Adrenal gland (tissue), 12 donors: ENCODE measurements around the gene TSPAN32. TPM values are rescaled to one million over a fixed set of nuclear protein-coding genes. Genes with fewer than 3 reads are reported as not detected.
"Not testable (repeated sequence)": the region's sequence is repeated elsewhere in the genome, so short reads cannot be mapped to it uniquely, and the experiment has no call there.

Source experiments
- DNase-seq, 7 donors: peaks; one replicate each; pipeline ENCODE4 v3.0.0-alpha.2; 2019 to 2020
- H3K27ac ChIP-seq, 5 donors: fragments of 200-600 bp; sonication (generic) in 4 of 5; 1 replicate in 3 of 5; 2 replicates in 2 of 5; pipeline versions ENCODE4 v1.5.1 to v1.8.0; 2016 to 2020; ENCODE audit warnings: mild to moderate bottlenecking in 1 of 5
- H3K27me3 ChIP-seq: fragments of 200-600 bp; 2 replicates; pipeline ENCODE4 v1.8.0; 2021
- H3K36me3 ChIP-seq, 2 donors: fragments of 200-600 bp; replicated peaks in 1 of 2; 1 replicate in 1 of 2; 2 replicates in 1 of 2; pipeline versions ENCODE4 v1.5.1 to v1.8.0; 2018 to 2022
- H3K4me1 ChIP-seq, 2 donors: fragments of 200-600 bp; replicated peaks in 1 of 2; 1 replicate in 1 of 2; 2 replicates in 1 of 2; pipeline versions ENCODE4 v1.5.1 to v1.8.0; 2018 to 2021
- H3K4me3 ChIP-seq, 4 donors: fragments of 200-600 bp; sonication (generic) in 3 of 4; one replicate each; pipeline ENCODE4 v1.5.1; 2016 to 2018
- H3K9me3 ChIP-seq, 3 donors: fragments of 200-600 bp; sonication (generic) in 1 of 3; replicated peaks in 1 of 3; 1 replicate in 2 of 3; 2 replicates in 1 of 3; pipeline versions ENCODE4 v1.5.1 to v1.8.0; 2016 to 2021
- POLR2A ChIP-seq, 2 donors: fragments of 450-650 bp; IDR thresholded peaks; one replicate each; pipeline ENCODE4 v1.6.1; 2017; ENCODE audit warnings: antibody characterized with exemption in 2 of 2, mild to moderate bottlenecking in 2 of 2, moderate library complexity in 1 of 2
- WGBS, 4 donors: extraction: QIAGEN DNeasy Blood & Tissue Kit in 2 of 4; methylation state at CpG; one replicate each; pipeline versions ENCODE4 v1.1.5 to v1.1.7; 2013 to 2017; 5-methylcytosine and 5-hydroxymethylcytosine counted together
- intact Hi-C, 2 donors: fragments of 100-400 bp; cut with DNase I; formaldehyde crosslinking; loops; one replicate each; pipeline versions ENCODE4 v1.14.1 to v1.15.0; 2022 to 2023
- polyA plus RNA-seq, 3 donors: library from polyadenylated mRNA; stranded (reverse); fragments of 200-250 nt in 2 of 3; fragments of 350-450 nt in 1 of 3; fragmentation: Illumina TruSeq in 1 of 3; extraction: RNeasy Lipid Tissue Mini Kit (QIAGEN cat#74804) in 1 of 3; gene quantifications; one replicate each; pipeline ENCODE4 v1.2.3, GENCODE V29; 2013 to 2014
- total RNA-seq, 9 donors: library from RNA; depleted of rRNA in 4 of 9; stranded (reverse); fragments of >200 nt in 4 of 9; fragments of 120-200 nt in 1 of 9; fragmentation: NEBNext Ultra II Directional in 1 of 9; extraction: Animal tissue kit (Norgen Biotek cat#: 25700) in 1 of 9; gene quantifications; one replicate each; pipeline versions ENCODE4 v1.1.0 to v1.2.4, GENCODE V29; 2013 to 2023
- TF ChIP-seq, protein P1 (sequence below), 6 experiments: fragments of 450-650 bp in 4 of 6; fragments of 200-600 bp in 2 of 6; sonication (generic) in 1 of 6; IDR thresholded peaks; 1 replicate in 5 of 6; 2 replicates in 1 of 6; pipeline versions ENCODE4 v1.5.1 to v1.8.0; 2016 to 2021; ENCODE audit warnings: antibody characterized with exemption in 6 of 6, mild to moderate bottlenecking in 2 of 6, moderate library complexity in 1 of 6
- donor health status: healthy with polysubstance abuse.
- donor health status: Bipolar disorder and iron deficiency.
- donor health status: DM: yes; HTN: yes; CAD: no.
- donor health status: DM: no; HTN: no; CAD: no.
- donor health status: DM: no; HTN: no; CAD: no.
- donor health status: DM: yes; HTN: yes; CAD: no.

The TSPAN32 gene
- total and polyA plus RNA-seq, 12 donors = 0.14 to 7.0 (median 0.88) TPM; not detected in 4

DNA sequence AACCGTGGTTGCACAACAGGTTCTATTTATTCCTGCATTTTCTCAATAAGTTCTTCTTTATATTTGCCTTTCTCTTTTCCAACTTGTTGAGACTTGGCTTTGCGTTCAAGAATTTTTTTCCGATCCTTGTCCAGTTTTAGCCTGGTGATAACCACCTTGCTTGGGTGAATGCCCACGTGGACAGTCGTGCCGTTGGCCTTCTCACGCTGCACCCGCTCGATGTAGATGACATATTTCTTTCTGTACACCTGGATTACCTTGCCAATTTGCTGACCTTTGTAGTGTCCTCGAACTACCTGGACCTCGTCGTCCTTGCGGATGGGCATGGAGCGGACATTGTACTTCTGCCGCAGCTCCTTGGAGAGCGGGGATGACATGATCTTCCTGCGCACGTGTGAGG is 33.5 kb downstream of the TSPAN32 start:
- DNase-seq, H3K27me3 ChIP-seq: not testable (repeated sequence)

DNA sequence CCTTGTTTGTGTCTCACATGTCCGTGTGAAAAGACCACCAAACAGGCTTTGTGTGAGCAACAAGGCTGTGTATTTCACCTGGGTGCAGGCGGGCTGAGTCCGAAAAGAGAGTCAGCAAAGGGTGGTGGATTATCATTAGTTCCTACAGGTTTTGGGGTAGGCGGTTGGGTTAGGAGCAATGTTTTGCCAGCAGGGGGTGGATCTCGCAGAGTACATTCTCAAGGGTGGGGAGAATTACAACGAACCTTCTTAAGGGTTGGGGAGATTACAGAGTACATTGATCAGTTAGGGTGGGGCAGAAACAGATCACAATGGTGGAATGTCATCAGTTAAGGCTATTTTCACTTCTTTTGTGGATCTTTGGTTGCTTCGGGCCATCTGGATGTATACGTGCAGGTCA is 36.9 kb downstream of the TSPAN32 start:
- H3K36me3 ChIP-seq, H3K4me1 ChIP-seq, DNase-seq, intact Hi-C loops, H3K4me3 ChIP-seq, H3K27ac ChIP-seq, H3K27me3 ChIP-seq, H3K9me3 ChIP-seq: not testable (repeated sequence)
- 80 to 86% (median 82%) methylated on average over 8 of the region's 8 CpGs for WGBS, 4 donors

More for the DNA sequence above, 33.5 kb downstream of the TSPAN32 start:
- H3K4me3 ChIP-seq, H3K4me1 ChIP-seq, H3K9me3 ChIP-seq, H3K36me3 ChIP-seq, intact Hi-C loops, H3K27ac ChIP-seq: not testable (repeated sequence)
- 91 to 95% (median 93%) methylated on average over 15 to 18 of the region's 18 CpGs for WGBS, 4 donors

DNA sequence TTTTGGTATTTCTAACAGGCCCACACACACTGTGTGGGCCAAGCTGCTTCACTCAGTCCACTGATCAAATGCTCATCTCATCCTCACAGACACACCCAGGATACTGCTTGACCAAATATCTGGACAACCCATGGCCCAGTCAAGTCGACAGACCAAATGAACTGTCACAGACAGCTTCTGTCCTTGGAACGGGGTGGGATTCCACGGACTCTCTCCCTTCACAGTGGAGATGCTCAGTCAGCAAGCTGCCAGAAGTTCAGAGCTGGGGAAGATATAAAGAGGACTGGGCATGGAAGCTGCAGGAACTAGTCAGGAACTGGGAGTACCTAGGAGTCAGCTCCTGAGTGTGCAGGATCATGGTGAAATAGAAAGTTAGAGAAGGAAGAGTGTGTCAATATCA is 40.7 kb downstream of the TSPAN32 start:
- Histone ChIP-seq H3K4me3 (no peak overlapping the region), H3K4me1 (no peaks in the 10 kb centered on the region), H3K36me3 (no peaks in the 10 kb centered on the region), H3K27me3 (no peaks in the 10 kb centered on the region), H3K27ac (no peak overlapping the region), H3K9me3 (no peaks in the 10 kb centered on the region)
- WGBS, 4 donors = 70 to 87% (median 85%) methylated on average over 2 to 3 of the region's 3 CpGs
- intact Hi-C loops = no loop called here
- DNase-seq = no peak
- TF ChIP-seq, protein P1, sequence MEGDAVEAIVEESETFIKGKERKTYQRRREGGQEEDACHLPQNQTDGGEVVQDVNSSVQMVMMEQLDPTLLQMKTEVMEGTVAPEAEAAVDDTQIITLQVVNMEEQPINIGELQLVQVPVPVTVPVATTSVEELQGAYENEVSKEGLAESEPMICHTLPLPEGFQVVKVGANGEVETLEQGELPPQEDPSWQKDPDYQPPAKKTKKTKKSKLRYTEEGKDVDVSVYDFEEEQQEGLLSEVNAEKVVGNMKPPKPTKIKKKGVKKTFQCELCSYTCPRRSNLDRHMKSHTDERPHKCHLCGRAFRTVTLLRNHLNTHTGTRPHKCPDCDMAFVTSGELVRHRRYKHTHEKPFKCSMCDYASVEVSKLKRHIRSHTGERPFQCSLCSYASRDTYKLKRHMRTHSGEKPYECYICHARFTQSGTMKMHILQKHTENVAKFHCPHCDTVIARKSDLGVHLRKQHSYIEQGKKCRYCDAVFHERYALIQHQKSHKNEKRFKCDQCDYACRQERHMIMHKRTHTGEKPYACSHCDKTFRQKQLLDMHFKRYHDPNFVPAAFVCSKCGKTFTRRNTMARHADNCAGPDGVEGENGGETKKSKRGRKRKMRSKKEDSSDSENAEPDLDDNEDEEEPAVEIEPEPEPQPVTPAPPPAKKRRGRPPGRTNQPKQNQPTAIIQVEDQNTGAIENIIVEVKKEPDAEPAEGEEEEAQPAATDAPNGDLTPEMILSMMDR (IDR thresholded peaks at IDR 0.05) = no peak
- no peak for TF ChIP-seq POLR2A (IDR thresholded peaks at IDR 0.05)

DNA sequence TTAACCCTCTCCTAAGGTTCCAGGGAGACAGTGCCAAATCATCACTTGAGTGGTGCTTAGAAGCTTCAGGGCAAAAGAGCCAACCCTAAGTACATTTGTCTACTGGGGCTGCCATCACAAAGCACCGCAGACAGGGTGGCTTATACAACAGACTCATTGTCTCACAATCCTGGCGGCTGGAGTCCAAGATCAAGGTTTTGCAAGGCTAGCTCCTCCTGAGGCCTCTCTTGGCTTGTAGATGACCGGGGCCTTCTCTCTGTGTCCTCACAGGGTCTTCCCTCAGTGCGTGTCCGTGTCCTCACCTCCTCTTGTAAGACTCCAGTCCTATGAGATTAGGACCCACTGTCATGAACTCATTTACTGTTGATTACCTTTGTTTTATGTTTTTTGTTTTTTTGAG is 41.2 kb downstream of the TSPAN32 start:
- Histone ChIP-seq H3K27ac (no peak overlapping the region), H3K36me3 (no peaks in the 10 kb centered on the region), H3K27me3 (no peaks in the 10 kb centered on the region), H3K9me3 (no peaks in the 10 kb centered on the region), H3K4me3 (no peak overlapping the region), H3K4me1 (no peaks in the 10 kb centered on the region)
- peak in 1 of 7 donors; percentile 3 for DNase-seq
- WGBS, 4 donors = 59 to 86% (median 69%) methylated on average over 5 of the region's 5 CpGs
- intact Hi-C loops = no loop called here
- TF ChIP-seq, protein P1 (IDR thresholded peaks at IDR 0.05) = no peak
- TF ChIP-seq POLR2A (IDR thresholded peaks at IDR 0.05) = no peak

DNA sequence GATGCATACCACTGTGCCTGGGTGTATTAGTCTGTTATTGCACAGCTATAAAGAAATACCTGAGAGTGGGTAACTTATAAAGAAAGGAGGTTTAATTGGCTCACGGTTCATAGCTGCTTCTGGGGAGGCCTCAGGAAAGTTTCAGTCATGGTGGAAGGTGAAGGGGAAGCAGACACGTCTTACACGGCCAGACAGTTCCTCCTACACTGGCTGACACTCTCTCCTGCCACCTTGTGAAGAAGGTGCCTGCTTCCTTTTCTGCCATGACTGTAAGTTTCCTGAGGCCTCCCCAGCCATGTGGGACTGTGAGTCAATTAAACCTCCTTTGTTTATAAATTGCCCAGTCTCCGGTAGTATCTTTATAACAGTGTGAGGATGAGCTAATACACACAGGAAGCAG is 41.7 kb downstream of the TSPAN32 start:
- H3K9me3 ChIP-seq = no peaks in the 10 kb centered on the region
- H3K27me3 ChIP-seq = no peaks in the 10 kb centered on the region
- no peak overlapping the region for H3K27ac ChIP-seq
- no peaks in the 10 kb centered on the region for H3K36me3 ChIP-seq
- no peak for DNase-seq
- intact Hi-C loops = no loop called here
- no peaks in the 10 kb centered on the region for H3K4me1 ChIP-seq
- WGBS, 4 donors = 85 to 88% (median 86%) methylated on average over 4 of the region's 4 CpGs
- no peak overlapping the region for H3K4me3 ChIP-seq
- TF ChIP-seq, protein P1 (IDR thresholded peaks at IDR 0.05) = no peak
- no peak for TF ChIP-seq POLR2A (IDR thresholded peaks at IDR 0.05)
